IPS-18a (cell line): ENCODE measurements around the gene HOXC4.
"Not testable (repeated sequence)": the region's sequence is repeated elsewhere in the genome, so short reads cannot be mapped to it uniquely, and the experiment has no call there.

ENCODE experiments used
- H3K27ac ChIP-seq: one replicate; pipeline ENCODE4 v1.5.1; 2013; ENCODE audit warnings: low read length
- H3K27me3 ChIP-seq: one replicate; pipeline ENCODE4 v1.6.1; 2013; ENCODE audit warnings: mild to moderate bottlenecking, low read length; ENCODE audit not compliant: control insufficient read depth, insufficient read depth
- H3K36me3 ChIP-seq: one replicate; pipeline ENCODE4 v1.6.1; 2013; ENCODE audit warnings: low read depth, low read length; ENCODE audit not compliant: control insufficient read depth
- H3K4me1 ChIP-seq: one replicate; pipeline ENCODE4 v1.6.1; 2013; ENCODE audit warnings: low read depth, low read length; ENCODE audit not compliant: control insufficient read depth
- H3K4me3 ChIP-seq: one replicate; pipeline ENCODE4 v1.5.1; 2013; ENCODE audit warnings: low read length
- H3K9ac ChIP-seq: one replicate; pipeline ENCODE4 v1.6.1; 2013; ENCODE audit warnings: mild to moderate bottlenecking, low read length, moderate library complexity
- H3K9me3 ChIP-seq: one replicate; pipeline ENCODE4 v1.6.1; 2013; ENCODE audit warnings: low read depth, low read length; ENCODE audit not compliant: control insufficient read depth

HOXC4 gene

DNA sequence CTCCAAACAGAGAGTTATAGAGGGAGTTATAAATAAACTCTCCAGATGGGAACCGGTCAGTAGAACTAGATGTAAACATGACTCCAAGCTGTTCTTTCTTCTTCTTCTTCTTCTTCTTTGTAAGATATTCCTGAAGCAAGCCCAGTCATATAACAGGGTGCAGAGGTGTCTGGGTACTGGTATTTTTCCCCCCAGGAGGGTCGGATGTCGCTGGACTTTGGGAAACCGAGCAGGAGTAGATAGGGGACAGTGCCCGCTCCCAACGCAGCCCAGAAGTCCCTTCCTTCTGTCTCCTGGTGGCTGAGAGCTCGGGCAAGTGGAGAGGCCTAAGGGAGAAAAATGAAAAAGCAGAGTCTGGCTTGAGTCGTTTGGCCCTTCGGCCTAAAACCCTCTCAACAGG is 25.5 kb downstream of the HOXC4 start:
- not testable (repeated sequence) for H3K27ac ChIP-seq, H3K36me3 ChIP-seq, H3K9me3 ChIP-seq, H3K9ac ChIP-seq, H3K4me3 ChIP-seq
- H3K27me3 ChIP-seq: peaks cover 98% of the 10 kb centered on the region
- H3K4me1 ChIP-seq: peaks cover 12% of the 10 kb centered on the region

DNA sequence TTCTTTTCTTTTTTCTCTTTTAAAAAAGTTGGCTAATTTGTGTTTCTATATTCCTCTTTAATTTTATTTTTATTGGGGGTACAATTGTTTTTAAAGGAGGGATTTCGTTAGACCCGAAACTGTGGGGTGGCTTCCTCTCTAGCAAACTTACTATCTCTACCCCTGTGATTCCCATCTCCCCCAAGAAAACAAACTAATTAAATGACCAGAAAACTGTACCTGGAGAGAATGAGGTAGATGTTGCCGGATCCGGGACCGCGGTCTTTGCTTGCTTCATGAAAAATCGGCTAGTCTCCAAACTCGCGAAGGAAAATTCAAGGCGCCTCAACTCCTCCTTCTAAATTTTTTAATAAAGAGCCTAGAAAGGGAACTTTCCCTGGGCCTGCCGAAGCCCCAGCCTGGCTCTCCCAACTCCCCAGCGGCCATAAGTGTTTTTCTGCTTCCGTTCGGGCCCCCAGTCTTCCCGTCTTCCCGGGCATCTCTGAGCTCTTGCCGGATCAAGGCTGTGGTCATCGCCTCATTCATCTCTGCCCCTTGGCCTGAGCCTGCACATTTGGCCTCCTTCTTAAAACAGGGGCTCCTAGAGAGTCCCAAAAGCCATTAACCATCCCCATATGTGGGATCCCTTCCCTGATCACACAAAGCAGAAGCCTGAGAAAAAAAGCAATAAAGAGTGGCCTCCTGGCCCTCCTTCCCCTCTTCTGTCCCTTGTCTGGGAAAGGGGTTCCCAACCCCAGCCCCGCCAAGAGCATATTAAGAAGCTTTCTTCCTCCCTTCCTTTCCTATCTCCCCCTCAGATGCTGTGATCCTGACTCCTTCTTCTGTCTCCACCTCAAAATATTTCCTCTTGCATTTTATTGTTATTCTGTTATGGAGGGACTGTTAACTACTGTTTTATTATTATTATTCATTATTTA is 26.6 kb downstream of the HOXC4 start:
- H3K9ac ChIP-seq, H3K36me3 ChIP-seq, H3K27ac ChIP-seq, H3K9me3 ChIP-seq, H3K4me3 ChIP-seq: not testable (repeated sequence)
- Histone ChIP-seq H3K4me1 (peaks cover 12% of the 10 kb centered on the region), H3K27me3 (peaks cover 99% of the 10 kb centered on the region)

DNA sequence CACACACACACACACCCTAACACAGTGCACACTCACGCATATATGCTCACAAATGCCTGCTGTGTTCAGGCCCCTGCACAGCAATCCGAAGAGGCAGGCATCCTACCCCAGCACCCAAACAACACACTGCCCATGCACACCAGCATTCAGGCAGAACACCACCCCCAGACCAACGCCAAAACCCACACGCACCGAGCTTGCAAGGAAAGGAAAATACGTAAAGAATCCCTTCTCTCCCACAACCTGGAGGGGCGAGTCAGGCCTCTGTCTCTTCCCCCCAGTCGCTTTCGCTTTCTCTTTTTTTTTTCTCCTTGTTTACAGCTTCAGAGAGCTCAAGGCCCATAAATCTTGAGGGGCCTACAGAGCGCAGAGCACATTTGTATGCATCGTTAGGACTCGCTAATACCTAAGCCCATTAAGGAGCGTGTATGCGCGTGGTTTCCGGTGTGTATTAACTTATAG is 27.4 kb downstream of the HOXC4 start:
- not testable (repeated sequence) for H3K36me3 ChIP-seq, H3K9ac ChIP-seq, H3K4me1 ChIP-seq, H3K27ac ChIP-seq, H3K9me3 ChIP-seq, H3K4me3 ChIP-seq
- peaks cover 99% of the 10 kb centered on the region for H3K27me3 ChIP-seq

DNA sequence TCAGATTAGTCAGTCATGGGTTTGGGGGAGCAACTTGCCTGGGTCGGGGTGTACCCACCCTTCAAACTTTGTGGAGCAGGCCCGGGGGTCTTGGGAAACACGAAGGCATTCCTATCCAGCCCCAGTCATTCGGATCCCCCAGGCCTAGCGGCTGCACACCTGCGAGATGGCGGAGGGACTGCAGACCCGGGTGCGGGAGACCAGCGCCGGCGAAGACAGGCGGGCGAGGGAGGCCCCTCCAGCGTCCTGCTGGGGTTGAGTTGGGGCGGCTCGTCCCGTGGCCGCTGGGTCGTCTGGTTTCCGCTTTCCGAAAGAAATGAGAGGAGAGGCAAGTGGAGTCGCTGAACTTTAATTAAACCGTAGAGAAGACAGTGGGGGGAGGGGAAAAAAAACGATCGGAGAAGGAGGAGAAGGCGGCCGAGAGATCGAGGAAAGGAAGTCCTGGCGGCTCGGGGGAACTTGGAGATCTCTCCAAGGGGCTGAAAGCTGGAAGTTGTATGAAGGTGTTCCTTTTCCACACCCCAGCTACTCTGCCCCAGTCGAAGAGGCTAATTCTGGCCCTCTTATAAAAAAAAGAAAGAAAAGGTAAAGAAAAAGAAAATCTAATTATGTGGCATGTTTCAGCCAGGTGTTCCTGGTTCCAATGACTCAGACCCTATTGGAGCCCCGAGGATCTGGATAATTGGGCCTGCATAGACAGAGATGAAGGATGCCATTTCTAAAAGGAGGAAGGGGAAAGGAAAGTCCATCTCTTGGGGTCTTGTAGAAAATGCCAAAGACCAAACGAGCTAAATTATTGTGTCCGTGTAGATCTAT is 28.2 kb downstream of the HOXC4 start:
- not testable (repeated sequence) for H3K27ac ChIP-seq, H3K9me3 ChIP-seq, H3K36me3 ChIP-seq, H3K4me1 ChIP-seq, H3K9ac ChIP-seq, H3K4me3 ChIP-seq
- H3K27me3 ChIP-seq: peaks cover 99% of the 10 kb centered on the region

DNA sequence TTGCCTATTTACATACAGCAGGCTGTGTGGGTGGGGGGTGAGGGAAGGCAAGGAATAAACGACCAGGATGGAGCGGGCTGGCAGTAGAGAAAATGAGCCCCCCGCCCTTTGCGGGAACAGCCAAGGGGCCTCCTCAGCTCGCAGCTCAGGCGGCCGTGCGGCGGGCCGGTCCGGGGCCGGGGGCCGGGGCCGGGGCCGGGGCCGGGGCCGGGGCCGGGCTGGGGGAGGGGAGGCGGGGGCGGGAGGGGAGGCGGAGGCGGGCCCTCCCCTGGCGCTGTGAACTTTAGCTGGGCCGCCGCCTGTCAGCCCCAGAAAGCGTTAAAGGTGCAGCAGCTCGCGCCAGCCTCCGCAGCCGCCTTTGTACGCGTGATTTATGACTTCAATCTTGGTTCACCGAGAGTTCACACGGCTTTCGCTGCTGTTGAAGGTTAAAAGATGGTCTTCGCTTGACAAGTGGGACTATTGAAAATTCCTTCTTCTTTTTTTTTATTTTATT is 28.8 kb downstream of the HOXC4 start:
- no peaks in the 10 kb centered on the region for H3K36me3 ChIP-seq
- no peak overlapping the region for H3K9ac ChIP-seq
- H3K27me3 ChIP-seq: peaks cover 99% of the 10 kb centered on the region
- H3K4me3 ChIP-seq: no peak overlapping the region
- no peaks in the 10 kb centered on the region for H3K4me1 ChIP-seq
- H3K9me3 ChIP-seq: no peaks in the 10 kb centered on the region
- no peak overlapping the region for H3K27ac ChIP-seq

DNA sequence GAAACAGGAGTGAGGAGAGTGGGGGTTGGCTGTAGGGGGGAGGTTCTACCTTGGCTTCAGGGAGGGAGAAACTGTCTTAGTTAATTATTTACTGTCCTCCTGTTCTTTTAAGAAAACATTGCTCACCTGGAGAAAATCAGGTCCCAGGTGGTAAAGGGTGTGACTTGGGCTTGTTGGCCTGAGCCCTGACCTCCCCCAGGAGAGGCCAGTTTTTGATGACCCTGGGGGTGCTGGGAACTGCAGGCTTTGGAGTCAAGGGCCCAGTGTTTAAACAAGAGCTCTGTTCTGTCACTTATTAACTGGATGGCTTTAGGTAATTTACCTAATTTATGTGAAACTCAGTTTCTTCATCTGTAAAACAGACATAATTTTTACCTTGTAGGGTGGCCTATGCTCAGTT is 34.4 kb downstream of the HOXC4 start:
- H3K9ac ChIP-seq, H3K4me3 ChIP-seq, H3K36me3 ChIP-seq, H3K9me3 ChIP-seq, H3K4me1 ChIP-seq, H3K27ac ChIP-seq: not testable (repeated sequence)
- peaks cover 98% of the 10 kb centered on the region for H3K27me3 ChIP-seq

DNA sequence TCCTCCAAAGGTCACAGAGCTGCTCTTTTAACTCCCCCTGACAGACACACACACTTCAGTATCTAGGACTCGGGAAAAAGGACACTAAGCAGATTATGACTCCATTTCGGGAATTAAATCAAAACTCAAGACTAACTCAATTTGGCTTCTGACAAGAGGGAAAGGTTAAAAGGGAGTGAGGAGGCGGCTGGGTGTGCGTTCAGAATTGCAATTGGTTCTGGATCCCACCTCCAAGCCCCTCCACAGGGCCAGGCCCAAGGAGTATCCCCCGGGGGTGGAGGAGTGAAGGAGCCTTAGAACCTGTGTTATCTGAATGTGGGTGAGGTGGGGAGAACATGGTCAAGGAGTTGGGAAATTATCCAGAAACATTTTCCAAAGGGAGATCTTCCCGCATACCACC is 35.8 kb downstream of the HOXC4 start:
- H3K9me3 ChIP-seq, H3K27ac ChIP-seq: not testable (repeated sequence)
- peaks cover 88% of the 10 kb centered on the region for H3K27me3 ChIP-seq

DNA sequence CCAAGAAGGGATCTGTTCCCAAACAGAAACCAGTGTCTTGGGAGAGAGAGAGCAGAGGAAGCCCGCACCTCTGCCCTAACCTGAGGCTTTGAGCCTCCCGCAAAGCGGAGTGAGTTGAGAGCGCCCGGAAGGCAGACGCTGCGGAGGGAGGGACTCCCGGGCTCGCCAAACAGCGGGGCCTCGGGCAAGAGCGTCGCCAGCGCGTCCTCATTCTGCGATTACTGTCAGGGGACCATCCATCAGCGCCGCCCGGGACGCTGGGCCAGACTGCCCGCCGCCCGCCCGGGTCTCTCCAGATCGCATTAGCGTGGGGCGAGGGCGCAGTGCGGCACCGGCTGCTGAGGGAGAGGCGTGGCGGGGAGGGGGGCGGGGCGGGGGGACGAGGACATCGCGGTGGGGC is 36.7 kb downstream of the HOXC4 start:
- H3K27ac ChIP-seq, H3K36me3 ChIP-seq, H3K9me3 ChIP-seq, H3K4me1 ChIP-seq, H3K4me3 ChIP-seq, H3K9ac ChIP-seq: not testable (repeated sequence)
- H3K27me3 ChIP-seq: peaks cover 81% of the 10 kb centered on the region

More for the DNA sequence above, 35.8 kb downstream of the HOXC4 start:
- H3K36me3 ChIP-seq, H3K4me1 ChIP-seq, H3K9ac ChIP-seq, H3K4me3 ChIP-seq: not testable (repeated sequence)

DNA sequence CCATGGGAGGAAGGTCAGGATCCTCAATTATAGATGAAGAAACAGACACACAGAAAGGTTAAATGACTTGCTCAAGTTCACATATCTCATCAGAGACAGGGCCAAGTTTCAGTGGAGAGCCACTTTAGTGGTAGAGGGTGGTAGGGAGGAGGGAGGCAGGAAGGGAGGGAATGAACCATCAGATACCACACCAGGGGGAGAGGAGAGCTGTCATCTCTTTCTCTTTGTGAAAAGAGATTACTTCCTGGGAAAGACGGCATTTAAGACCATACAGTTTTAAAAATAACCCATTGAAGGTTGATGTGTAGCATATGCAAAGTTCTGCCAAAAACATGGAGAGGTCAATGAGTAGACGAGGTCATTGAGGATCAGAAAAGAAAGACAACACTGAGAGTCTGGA is 39.3 kb downstream of the HOXC4 start:
- not testable (repeated sequence) for H3K27ac ChIP-seq, H3K9ac ChIP-seq, H3K36me3 ChIP-seq, H3K9me3 ChIP-seq, H3K4me3 ChIP-seq, H3K4me1 ChIP-seq
- peaks cover 74% of the 10 kb centered on the region for H3K27me3 ChIP-seq

DNA sequence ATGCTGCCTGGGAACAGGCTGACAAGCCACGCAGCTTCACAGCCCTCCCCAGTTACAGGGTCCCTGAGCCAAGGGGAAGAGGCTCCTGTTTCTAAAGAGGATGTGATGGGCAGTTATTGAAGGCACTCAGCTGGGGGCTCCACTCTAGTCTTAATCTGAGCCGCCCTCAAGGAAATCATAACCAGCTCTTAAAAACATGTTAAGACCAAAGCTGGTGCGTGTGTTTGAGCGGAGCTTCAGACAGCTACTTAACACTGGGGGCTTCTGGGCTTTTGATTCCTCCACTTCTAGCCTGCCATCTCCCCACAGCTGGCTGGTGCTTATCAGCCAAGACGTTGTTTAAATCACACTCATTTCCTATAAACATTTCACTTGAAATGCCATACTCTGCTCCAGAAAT is 42.3 kb downstream of the HOXC4 start:
- H3K4me3 ChIP-seq, H3K27ac ChIP-seq, H3K9ac ChIP-seq, H3K9me3 ChIP-seq, H3K4me1 ChIP-seq, H3K36me3 ChIP-seq: not testable (repeated sequence)
- peaks cover 56% of the 10 kb centered on the region for H3K27me3 ChIP-seq

DNA sequence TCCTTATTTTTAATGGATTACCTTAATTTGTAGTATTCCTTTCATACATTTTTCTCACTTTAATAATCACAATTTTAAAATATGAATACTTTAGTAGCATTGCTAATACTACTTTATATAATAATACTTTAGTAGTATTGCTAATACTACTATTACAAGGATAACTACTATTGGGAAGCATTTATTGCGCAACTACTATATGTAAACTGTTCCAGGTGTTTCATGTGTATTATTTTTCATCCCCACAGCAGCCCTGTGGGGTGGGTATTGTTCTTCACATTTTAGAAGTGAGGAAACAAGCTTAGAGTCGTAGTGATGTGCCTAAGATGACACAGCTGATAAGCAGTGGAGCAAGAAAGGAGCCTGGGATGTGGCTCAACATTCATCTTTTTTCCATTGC is 45.0 kb downstream of the HOXC4 start:
- H3K9ac ChIP-seq, H3K9me3 ChIP-seq, H3K36me3 ChIP-seq, H3K4me1 ChIP-seq, H3K27ac ChIP-seq, H3K4me3 ChIP-seq: not testable (repeated sequence)
- H3K27me3 ChIP-seq: peaks cover 54% of the 10 kb centered on the region
